Body of pancreas (tissue), 4 donors: ENCODE data around the gene IQCK. TPM values are rescaled to one million over a fixed set of nuclear protein-coding genes. Genes with fewer than 3 reads are reported as not detected.

Experiments used
- ATAC-seq: fragments of 150-250 bp; one replicate; pipeline ENCODE4 v1.9.1; 2016
- DNase-seq, 4 donors: peaks; one replicate each; pipeline ENCODE4 v3.0.0-alpha.2; 2019
- H3K27ac ChIP-seq, 4 donors: fragments of 200-600 bp; sonication (generic); 1 replicate in 3 of 4; 2 replicates in 1 of 4; pipeline versions ENCODE4 v1.5.1 to v1.6.1; 2016 to 2019; ENCODE audit warnings: mild to moderate bottlenecking in 1 of 4, mixed read lengths in 1 of 4, moderate library complexity in 1 of 4
- H3K27me3 ChIP-seq, 2 donors: fragments of 200-600 bp; sonication (generic); one replicate each; pipeline ENCODE4 v1.6.0; 2016; ENCODE audit warnings: mild to moderate bottlenecking in 1 of 2
- H3K36me3 ChIP-seq, 2 donors: fragments of 200-600 bp; sonication (generic); replicated peaks in 1 of 2; 2 replicates each; pipeline ENCODE4 v1.5.1; 2016; ENCODE audit warnings: low read depth in 2 of 2; ENCODE audit not compliant: insufficient read depth in 1 of 2
- H3K4me1 ChIP-seq: fragments of 200-600 bp; sonication (generic); one replicate; pipeline ENCODE4 v1.6.0; 2016
- H3K4me3 ChIP-seq, 2 donors: fragments of 200-600 bp; sonication (generic); 1 replicate in 1 of 2; 2 replicates in 1 of 2; pipeline ENCODE4 v1.5.1; 2016 to 2019
- H3K9me3 ChIP-seq, 3 donors: fragments of 200-600 bp; sonication (generic); 1 replicate in 2 of 3; 2 replicates in 1 of 3; pipeline ENCODE4 v1.5.1; 2016
- POLR2A ChIP-seq, 3 donors: fragments of 450-650 bp; IDR thresholded peaks; one replicate each; pipeline ENCODE4 v1.6.1; 2016; ENCODE audit warnings: antibody characterized with exemption in 3 of 3, mild to moderate bottlenecking in 2 of 3
- WGBS, 2 donors: methylation state at CpG; one replicate each; pipeline ENCODE4 v1.1.5; 2017; 5-methylcytosine and 5-hydroxymethylcytosine counted together
- intact Hi-C: fragments of 100-400 bp; cut with DNase I; formaldehyde crosslinking; loops from one replicate; pipeline ENCODE4 v1.15.1; 2023
- total RNA-seq, 2 donors: library from RNA; depleted of rRNA; stranded (reverse); fragments of >200 nt; gene quantifications; one replicate each; pipeline ENCODE4 v1.1.0, GENCODE V29; 2016
- TF ChIP-seq, protein P1 (sequence below), 7 experiments: fragments of 450-650 bp in 4 of 7; fragments of 200-600 bp in 3 of 7; sonication (generic) in 3 of 7; IDR thresholded peaks; one replicate each; pipeline ENCODE4 v1.5.1; 2016 to 2019; ENCODE audit warnings: antibody characterized with exemption in 7 of 7

IQCK gene
- total RNA-seq, 2 donors from 2014 or later: 10.9 to 52.7 TPM

DNA sequence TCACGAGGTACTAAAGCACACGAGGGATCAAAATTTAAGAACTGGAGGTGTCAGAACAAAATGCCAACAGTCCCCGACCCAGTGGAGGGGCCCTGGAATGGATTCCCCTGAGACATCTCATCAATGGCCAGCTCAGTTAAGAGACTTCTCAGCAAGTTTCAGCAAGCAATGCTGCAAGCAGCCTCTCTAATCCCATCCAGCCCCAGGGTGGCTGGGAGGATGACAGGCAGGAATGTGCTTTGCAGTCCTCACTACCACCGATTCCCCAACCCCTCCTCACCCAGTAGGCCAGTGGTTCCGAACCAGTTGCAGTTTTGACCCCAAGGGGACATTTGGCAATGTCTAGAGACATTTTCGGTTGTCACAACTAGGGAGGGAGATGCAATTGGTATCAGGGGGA is 157.8 kb downstream of the IQCK start:
- ATAC-seq (no peak), DNase-seq (no peak)
- Histone ChIP-seq H3K27ac (no peak overlapping the region), H3K4me1 (peaks cover 6% of the 10 kb centered on the region), H3K4me3 (no peak overlapping the region), H3K27me3 (no peaks in the 10 kb centered on the region), H3K36me3 (peaks cover 0 to 3% of the 10 kb centered on the region in 2 donors), H3K9me3 (no peaks in the 10 kb centered on the region)
- no peak for TF ChIP-seq POLR2A (IDR thresholded peaks at IDR 0.05)
- TF ChIP-seq, protein P1, sequence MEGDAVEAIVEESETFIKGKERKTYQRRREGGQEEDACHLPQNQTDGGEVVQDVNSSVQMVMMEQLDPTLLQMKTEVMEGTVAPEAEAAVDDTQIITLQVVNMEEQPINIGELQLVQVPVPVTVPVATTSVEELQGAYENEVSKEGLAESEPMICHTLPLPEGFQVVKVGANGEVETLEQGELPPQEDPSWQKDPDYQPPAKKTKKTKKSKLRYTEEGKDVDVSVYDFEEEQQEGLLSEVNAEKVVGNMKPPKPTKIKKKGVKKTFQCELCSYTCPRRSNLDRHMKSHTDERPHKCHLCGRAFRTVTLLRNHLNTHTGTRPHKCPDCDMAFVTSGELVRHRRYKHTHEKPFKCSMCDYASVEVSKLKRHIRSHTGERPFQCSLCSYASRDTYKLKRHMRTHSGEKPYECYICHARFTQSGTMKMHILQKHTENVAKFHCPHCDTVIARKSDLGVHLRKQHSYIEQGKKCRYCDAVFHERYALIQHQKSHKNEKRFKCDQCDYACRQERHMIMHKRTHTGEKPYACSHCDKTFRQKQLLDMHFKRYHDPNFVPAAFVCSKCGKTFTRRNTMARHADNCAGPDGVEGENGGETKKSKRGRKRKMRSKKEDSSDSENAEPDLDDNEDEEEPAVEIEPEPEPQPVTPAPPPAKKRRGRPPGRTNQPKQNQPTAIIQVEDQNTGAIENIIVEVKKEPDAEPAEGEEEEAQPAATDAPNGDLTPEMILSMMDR (IDR thresholded peaks at IDR 0.05): no peak
- intact Hi-C loops: no loop called here
- 87 to 91% methylated on average over 6 of the region's 6 CpGs for WGBS, 2 donors

DNA sequence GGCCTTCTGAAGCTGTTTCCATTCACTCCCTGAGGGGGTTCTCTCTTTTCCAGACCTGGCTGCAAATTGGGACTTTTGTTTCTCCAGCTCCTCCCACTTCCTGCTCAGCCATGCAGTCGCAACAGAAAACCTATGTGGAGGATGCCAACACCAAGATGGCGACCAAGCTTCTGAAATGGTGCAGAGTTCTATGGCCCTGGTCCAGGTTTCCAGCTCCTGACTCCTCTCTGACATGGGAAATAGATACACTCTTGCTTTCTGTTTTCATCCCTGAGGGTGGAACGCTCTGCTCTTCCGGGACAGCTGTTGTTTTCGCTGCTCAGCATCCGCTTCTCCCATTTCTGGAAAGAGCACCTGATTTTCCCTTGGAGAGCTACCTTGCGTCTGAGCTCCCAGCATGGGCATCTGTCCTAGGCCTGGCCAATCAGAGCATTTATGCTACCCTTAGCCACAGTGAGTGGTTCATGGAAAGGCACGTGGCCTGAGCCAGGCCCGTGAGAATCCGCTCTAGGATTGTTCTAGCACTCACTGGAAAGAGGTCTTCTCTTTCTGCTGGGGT is 158.5 kb downstream of the IQCK start:
- WGBS, 2 donors: 82 to 95% methylated on average over 9 to 10 of the region's 10 CpGs
- Histone ChIP-seq H3K27ac (no peak overlapping the region), H3K27me3 (no peaks in the 10 kb centered on the region), H3K4me1 (peaks cover 6% of the 10 kb centered on the region), H3K4me3 (no peak overlapping the region), H3K36me3 (peaks cover 0 to 2% of the 10 kb centered on the region in 2 donors), H3K9me3 (no peaks in the 10 kb centered on the region)
- no peak for ATAC-seq
- DNase-seq: no peak
- no peak for TF ChIP-seq POLR2A (IDR thresholded peaks at IDR 0.05)
- TF ChIP-seq, protein P1 (IDR thresholded peaks at IDR 0.05): no peak
- intact Hi-C loops: no loop called here

DNA sequence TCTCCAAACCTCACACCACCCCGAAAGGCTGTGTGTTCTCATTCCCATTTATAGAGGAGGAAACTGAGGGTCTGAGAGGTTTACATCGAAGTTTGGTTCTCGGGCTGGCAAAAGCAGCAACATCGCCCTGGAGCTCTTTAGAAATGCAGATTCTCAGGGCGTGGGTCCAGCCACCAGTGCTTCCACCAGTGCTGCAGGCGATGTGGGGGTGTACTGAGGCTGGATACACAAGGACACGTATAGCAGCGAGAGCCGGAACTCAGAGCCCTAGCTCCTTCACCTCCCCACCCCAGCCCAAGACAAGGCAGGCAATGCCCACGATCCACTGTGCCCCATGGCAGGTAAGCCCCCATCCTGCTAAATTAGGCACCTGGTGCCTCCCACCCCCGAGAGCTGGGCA is 160.7 kb downstream of the IQCK start:
- WGBS, 2 donors: 89% methylated on average over 10 to 11 of the region's 11 CpGs
- intact Hi-C loops: no loop called here
- ATAC-seq (no peak), DNase-seq (no peak)
- Histone ChIP-seq H3K36me3 (no peaks in the 10 kb centered on the region), H3K4me3 (no peak overlapping the region), H3K9me3 (no peaks in the 10 kb centered on the region), H3K4me1 (peaks cover 15% of the 10 kb centered on the region), H3K27ac (no peak overlapping the region), H3K27me3 (no peaks in the 10 kb centered on the region)
- TF ChIP-seq POLR2A (IDR thresholded peaks at IDR 0.05): no peak
- TF ChIP-seq, protein P1 (IDR thresholded peaks at IDR 0.05): no peak

DNA sequence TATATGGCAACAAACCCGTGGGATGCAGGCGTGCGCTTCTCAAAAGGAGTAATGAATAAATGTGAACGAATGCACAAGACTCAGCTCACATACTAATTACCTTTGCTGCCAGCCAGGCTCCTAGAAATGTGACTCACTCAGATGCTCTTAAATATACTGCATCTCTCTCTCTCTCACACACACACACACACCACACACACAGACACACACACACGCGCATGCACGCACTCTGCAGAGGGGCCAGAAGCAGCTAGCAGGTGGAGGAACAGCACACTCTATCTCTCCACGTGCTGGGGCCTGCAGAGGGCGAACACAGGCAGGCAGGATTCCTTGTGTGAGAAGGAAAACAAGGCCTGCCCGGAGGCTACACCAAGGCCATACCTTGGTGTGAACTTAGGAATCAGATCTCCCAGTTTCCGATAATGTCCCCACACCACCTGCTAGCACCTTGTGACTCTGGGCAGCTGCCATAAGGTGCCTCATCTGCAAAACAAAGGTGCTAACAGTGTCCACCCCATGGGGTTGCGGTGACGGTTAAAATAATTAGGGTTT is 161.2 kb downstream of the IQCK start:
- no peaks in the 10 kb centered on the region for H3K27me3 ChIP-seq
- peak in 2 of 4 donors; percentile 58 to 63 for DNase-seq
- intact Hi-C loops: no loop called here

More for the DNA sequence above, 161.2 kb downstream of the IQCK start:
- peak overlapping the region in 2 of 4 donors; percentile 8 to 63 for H3K27ac ChIP-seq
- WGBS, 2 donors: 44 to 60% methylated on average over 13 of the region's 13 CpGs
- peaks cover 15% of the 10 kb centered on the region for H3K4me1 ChIP-seq
- ATAC-seq: no peak
- no peaks in the 10 kb centered on the region for H3K9me3 ChIP-seq
- H3K4me3 ChIP-seq: no peak overlapping the region
- TF ChIP-seq, protein P1 (IDR thresholded peaks at IDR 0.05): peak in 2 of 7 experiments; percentile 16 to 23
- TF ChIP-seq POLR2A (IDR thresholded peaks at IDR 0.05): no peak
- H3K36me3 ChIP-seq: no peaks in the 10 kb centered on the region
